ENCODE measurements around the gene LRCH3. TPM values are rescaled to one million over a fixed set of nuclear protein-coding genes. Genes with fewer than 3 reads are reported as not detected.
A peak's percentile ranks its signal among the peaks of the same experiment; 100 is the strongest.

Gene LRCH3
- total RNA-seq: 10 to 100 TPM; 22.5 to 34.3 (median 27.7) TPM

DNA sequence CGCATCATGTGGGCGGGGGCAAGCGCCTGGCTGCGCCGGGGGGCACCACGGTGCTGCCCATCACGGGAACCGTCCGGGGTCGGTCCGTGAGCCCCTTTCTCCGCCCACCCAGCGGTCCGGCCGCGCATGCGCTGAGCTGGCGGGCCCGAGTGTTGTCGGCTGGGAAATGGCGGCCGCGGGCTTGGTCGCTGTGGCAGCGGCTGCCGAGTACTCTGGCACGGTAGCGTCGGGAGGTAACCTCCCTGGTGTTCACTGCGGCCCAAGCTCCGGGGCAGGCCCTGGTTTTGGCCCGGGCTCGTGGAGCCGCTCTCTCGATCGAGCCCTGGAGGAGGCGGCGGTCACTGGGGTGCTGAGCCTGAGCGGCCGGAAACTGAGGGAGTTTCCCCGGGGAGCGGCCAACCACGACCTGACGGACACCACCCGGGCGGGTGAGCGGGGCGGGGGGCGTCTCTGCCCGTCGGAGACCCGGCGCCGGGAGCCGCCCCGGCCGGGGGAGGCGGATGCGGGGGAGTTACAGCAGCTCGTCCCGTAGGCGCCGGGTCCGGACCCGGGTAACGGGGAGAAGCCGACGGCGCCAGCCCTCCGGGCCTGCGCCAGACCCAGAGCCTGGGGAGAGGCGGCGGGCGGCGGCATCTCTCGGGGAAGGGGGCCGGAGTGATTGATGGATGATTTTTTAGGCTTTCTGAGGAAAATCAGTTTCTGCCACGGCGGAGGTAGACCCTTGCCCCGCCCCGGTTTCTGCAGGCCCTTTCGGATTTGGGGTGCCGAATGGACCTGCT lies at the start of gene LRCH3:
Gene LRCH3, plus strand, starts transcription at position 142 of the 779 bp plus-strand sequence. Its CDS starts 25 bp downstream, at position 167.
- intact Hi-C loops (cut with DNase I; ENCODE audit: low total_unique reads): no loop called here
- peak in 1 of 2 donors; percentile 46 for TF ChIP-seq POLR2A (IDR thresholded peaks at IDR 0.05)
- TF ChIP-seq, protein P1, sequence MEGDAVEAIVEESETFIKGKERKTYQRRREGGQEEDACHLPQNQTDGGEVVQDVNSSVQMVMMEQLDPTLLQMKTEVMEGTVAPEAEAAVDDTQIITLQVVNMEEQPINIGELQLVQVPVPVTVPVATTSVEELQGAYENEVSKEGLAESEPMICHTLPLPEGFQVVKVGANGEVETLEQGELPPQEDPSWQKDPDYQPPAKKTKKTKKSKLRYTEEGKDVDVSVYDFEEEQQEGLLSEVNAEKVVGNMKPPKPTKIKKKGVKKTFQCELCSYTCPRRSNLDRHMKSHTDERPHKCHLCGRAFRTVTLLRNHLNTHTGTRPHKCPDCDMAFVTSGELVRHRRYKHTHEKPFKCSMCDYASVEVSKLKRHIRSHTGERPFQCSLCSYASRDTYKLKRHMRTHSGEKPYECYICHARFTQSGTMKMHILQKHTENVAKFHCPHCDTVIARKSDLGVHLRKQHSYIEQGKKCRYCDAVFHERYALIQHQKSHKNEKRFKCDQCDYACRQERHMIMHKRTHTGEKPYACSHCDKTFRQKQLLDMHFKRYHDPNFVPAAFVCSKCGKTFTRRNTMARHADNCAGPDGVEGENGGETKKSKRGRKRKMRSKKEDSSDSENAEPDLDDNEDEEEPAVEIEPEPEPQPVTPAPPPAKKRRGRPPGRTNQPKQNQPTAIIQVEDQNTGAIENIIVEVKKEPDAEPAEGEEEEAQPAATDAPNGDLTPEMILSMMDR (IDR thresholded peaks at IDR 0.05): no peak
- 0% methylated on average over 28 to 36 of the region's 83 CpGs for WGBS, 2 donors
- DNase-seq (ENCODE audit: low spot score in 2 of 2): peak; percentile 64 to 95
- peak within 1 kb of the TSS; percentile 81 for H3K4me3 ChIP-seq (ENCODE audit: low read depth, poor library complexity, severe bottlenecking)

DNA sequence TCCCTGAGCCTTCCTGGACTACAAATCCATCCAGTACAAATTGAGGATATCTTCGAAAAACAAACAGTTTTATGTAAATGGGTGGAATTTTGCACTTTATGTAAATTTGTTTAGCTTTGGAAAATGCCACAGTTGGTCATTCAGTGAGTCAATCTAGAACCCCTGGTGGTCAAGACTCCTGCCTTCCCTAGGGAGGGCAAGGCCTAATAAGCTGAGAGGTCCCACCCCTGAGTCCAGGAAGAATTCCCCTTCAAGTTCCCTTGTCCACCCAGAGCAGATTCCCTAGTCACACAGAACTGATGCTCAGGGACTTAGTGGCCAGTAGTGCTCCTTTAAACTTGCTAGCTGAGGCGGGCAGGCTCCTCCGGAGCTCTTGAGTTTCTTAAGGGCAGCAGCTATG lies 48.3 kb upstream of the LRCH3 start:
- no peak for TF ChIP-seq POLR2A (IDR thresholded peaks at IDR 0.05)
- TF ChIP-seq, protein P1 (IDR thresholded peaks at IDR 0.05): no peak
- DNase-seq (ENCODE audit: low spot score in 2 of 2): no peak
- intact Hi-C loops (cut with DNase I; ENCODE audit: low total_unique reads): no loop called here
- H3K4me3 ChIP-seq (ENCODE audit: low read depth, poor library complexity, severe bottlenecking): no peak overlapping the region
- 88 to 91% methylated on average over 3 of the region's 3 CpGs for WGBS, 2 donors

DNA sequence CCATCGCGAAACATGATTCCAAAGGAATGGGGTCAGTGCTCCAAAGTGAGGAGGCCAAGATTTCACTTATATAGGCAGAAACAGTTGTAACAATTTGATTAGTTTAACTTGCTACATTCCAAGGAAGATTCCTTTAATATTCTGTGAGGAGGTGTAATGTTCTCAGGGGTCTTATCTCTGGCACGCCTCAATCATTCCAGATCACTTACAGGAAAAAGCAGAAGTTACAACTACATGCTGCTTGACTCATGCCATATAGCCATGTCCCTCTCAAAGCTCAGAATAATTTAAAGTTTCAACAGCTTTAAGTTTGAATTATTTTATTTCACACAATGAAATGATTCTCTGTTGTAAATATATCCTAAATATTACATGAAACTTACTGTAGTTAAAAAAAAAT lies 44.8 kb upstream of the LRCH3 start:
- 83 to 87% methylated on average over 3 of the region's 3 CpGs for WGBS, 2 donors
- no peak overlapping the region for H3K4me3 ChIP-seq (ENCODE audit: low read depth, poor library complexity, severe bottlenecking)
- no peak for TF ChIP-seq POLR2A (IDR thresholded peaks at IDR 0.05)
- TF ChIP-seq, protein P1 (IDR thresholded peaks at IDR 0.05): no peak
- intact Hi-C loops (cut with DNase I; ENCODE audit: low total_unique reads): no loop called here
- DNase-seq (ENCODE audit: low spot score in 2 of 2): no peak

DNA sequence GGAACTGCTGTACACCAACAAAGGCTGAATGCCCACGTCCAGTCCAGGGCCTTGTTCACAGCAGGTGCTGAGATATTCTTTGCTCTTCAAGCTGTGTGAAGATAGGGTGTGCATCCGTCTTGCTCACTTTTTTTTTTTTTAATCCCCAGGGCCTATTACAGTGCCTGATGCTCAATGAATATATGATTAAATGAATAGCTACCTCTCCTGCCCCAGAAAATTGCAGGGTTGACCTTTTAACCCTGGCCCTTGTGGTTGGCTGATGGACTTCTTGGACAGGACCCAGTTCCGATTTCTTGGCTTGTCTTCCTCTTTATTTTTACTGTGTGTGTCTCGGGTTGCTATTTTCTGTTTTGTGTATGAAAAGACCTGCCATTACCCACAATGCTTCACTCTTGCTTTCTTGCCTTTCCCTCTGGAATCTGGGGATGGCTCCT lies 44.2 kb upstream of the LRCH3 start:
- H3K4me3 ChIP-seq (ENCODE audit: low read depth, poor library complexity, severe bottlenecking): no peak overlapping the region
- no peak for DNase-seq (ENCODE audit: low spot score in 2 of 2)
- intact Hi-C loops (cut with DNase I; ENCODE audit: low total_unique reads): no loop called here
- TF ChIP-seq, protein P1 (IDR thresholded peaks at IDR 0.05): no peak
- no peak for TF ChIP-seq POLR2A (IDR thresholded peaks at IDR 0.05)
- WGBS, 2 donors: 68 to 80% methylated on average over 4 of the region's 4 CpGs

DNA sequence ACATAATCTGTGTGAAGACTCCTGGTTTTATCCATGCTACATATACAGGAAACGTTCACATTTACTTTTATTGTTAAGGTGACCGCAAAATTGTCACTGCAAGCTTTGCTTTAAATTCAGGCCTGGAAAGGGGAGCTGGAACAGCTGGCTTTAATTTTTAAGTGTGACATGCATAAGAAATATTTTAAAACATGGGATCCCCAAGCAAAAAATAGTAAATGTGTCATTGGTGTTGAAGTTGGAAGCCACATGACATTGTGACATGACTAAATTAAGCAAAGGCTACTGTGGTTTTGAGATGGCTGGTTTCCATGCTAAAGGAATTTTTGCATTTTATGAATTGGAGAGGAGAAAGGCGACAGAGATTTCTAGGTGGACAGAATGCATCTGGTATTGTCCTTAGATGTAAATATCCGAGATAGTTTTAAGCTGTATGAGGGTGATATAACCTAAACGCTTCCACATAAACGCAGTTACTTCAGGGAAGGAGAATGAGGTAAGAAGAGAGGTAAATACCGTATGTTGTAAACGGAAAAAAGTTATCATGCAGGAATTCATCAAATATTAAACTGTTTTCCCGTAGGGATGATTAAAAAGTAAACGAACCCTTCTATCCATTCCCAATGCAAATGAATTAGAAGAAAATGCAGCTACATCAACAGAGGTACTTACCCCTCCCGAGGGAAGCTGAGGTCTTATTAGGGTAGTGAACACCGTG lies 42.3 kb upstream of the LRCH3 start:
- H3K4me3 ChIP-seq (ENCODE audit: low read depth, poor library complexity, severe bottlenecking): peak overlapping the region; percentile 72
- TF ChIP-seq, protein P1 (IDR thresholded peaks at IDR 0.05): no peak
- TF ChIP-seq POLR2A (IDR thresholded peaks at IDR 0.05): no peak
- no peak for DNase-seq (ENCODE audit: low spot score in 2 of 2)
- intact Hi-C loops (cut with DNase I; ENCODE audit: low total_unique reads): no loop called here
- WGBS, 2 donors: 21 to 24% methylated on average over 12 of the region's 12 CpGs
